H9 (cell line): ENCODE measurements around the gene PC. TPM values are rescaled to one million over a fixed set of nuclear protein-coding genes. Genes with fewer than 3 reads are reported as not detected.

Experiments
- DNase-seq: peaks from one replicate; pipeline ENCODE4 v3.0.0-alpha.2; 2017
- H2AFZ ChIP-seq: one replicate; pipeline ENCODE4 v1.6.1; 2013; ENCODE audit warnings: mild to moderate bottlenecking, low read length, control low read depth, moderate library complexity
- H2AK5ac ChIP-seq: 2 replicates; pipeline ENCODE4 v1.6.1; 2013; ENCODE audit warnings: low read length, control low read depth, mixed read lengths; ENCODE audit not compliant: insufficient read length
- H2BK120ac ChIP-seq: one replicate; pipeline ENCODE4 v1.6.1; 2013; ENCODE audit warnings: low read depth, mild to moderate bottlenecking, low read length, control low read depth, inconsistent platforms; ENCODE audit not compliant: poor library complexity, severe bottlenecking
- H2BK12ac ChIP-seq: 2 replicates; pipeline ENCODE4 v1.6.1; 2013; ENCODE audit warnings: low read length, control low read depth, mixed read lengths, low read depth; ENCODE audit not compliant: insufficient read length
- H2BK15ac ChIP-seq: 2 replicates; pipeline ENCODE4 v1.6.1; 2013; ENCODE audit warnings: low read depth, low read length, control low read depth
- H2BK20ac ChIP-seq: one replicate; pipeline ENCODE4 v1.6.1; 2013; ENCODE audit warnings: low read depth, mild to moderate bottlenecking, low read length, control low read depth, inconsistent platforms; ENCODE audit not compliant: poor library complexity, severe bottlenecking
- H2BK5ac ChIP-seq: 2 replicates; pipeline ENCODE4 v1.6.1; 2013; ENCODE audit warnings: low read length, control low read depth, mixed read lengths; ENCODE audit not compliant: insufficient read length
- H3K14ac ChIP-seq: 2 replicates; pipeline ENCODE4 v1.6.1; 2013; ENCODE audit warnings: low read length, control low read depth; ENCODE audit not compliant: insufficient read depth
- H3K18ac ChIP-seq: 2 replicates; pipeline ENCODE4 v1.6.1; 2013; ENCODE audit warnings: low read depth, mild to moderate bottlenecking, mixed read lengths, low read length, control low read depth; ENCODE audit not compliant: insufficient read length
- H3K23ac ChIP-seq: 2 replicates; pipeline ENCODE4 v1.6.1; 2013; ENCODE audit warnings: low read length, control low read depth, mixed read lengths, low read depth; ENCODE audit not compliant: insufficient read length
- H3K23me2 ChIP-seq: 2 replicates; pipeline ENCODE4 v1.6.1; 2013; ENCODE audit warnings: low read depth, mild to moderate bottlenecking, mixed read lengths, low read length, control low read depth; ENCODE audit not compliant: insufficient read length, poor library complexity, severe bottlenecking
- H3K27ac ChIP-seq: 2 replicates; pipeline ENCODE4 v1.5.1; 2013; ENCODE audit warnings: low read length, control low read depth, mixed read lengths, low read depth; ENCODE audit not compliant: insufficient read length
- H3K27me3 ChIP-seq: 2 replicates; pipeline ENCODE4 v1.6.1; 2013; ENCODE audit warnings: low read length, control low read depth, inconsistent platforms; ENCODE audit not compliant: insufficient read depth
- H3K4ac ChIP-seq: 2 replicates; pipeline ENCODE4 v1.6.1; 2013; ENCODE audit warnings: low read depth, mild to moderate bottlenecking, control low read depth, inconsistent platforms, low read length, moderate library complexity
- H3K4me1 ChIP-seq: 2 replicates; pipeline ENCODE4 v1.6.1; 2013; ENCODE audit warnings: low read length, control low read depth, inconsistent platforms; ENCODE audit not compliant: insufficient read depth
- H3K4me2 ChIP-seq: 2 replicates; pipeline ENCODE4 v1.6.1; 2013; ENCODE audit warnings: low read length, control low read depth, mixed read lengths; ENCODE audit not compliant: insufficient read length, insufficient read depth
- H3K56ac ChIP-seq: 2 replicates; pipeline ENCODE4 v1.6.1; 2013; ENCODE audit warnings: low read depth, mild to moderate bottlenecking, mixed read lengths, low read length, control low read depth; ENCODE audit not compliant: insufficient read length
- H3K79me1 ChIP-seq: 2 replicates; pipeline ENCODE4 v1.6.1; 2013; ENCODE audit warnings: low read depth, mild to moderate bottlenecking, moderate library complexity, low read length, control low read depth, inconsistent platforms; ENCODE audit not compliant: insufficient read depth, poor library complexity, severe bottlenecking
- H3K79me2 ChIP-seq: 2 replicates; pipeline ENCODE4 v1.6.1; 2013; ENCODE audit warnings: low read length, control low read depth, inconsistent platforms; ENCODE audit not compliant: insufficient read depth
- H3K9ac ChIP-seq: 2 replicates; pipeline ENCODE4 v1.6.1; 2013; ENCODE audit warnings: low read length, control low read depth, mixed read lengths; ENCODE audit not compliant: insufficient read length; ENCODE audit errors: extremely low read depth
- H3K9me3 ChIP-seq: one replicate; pipeline ENCODE4 v1.6.1; 2013; ENCODE audit warnings: low read depth, low read length, inconsistent platforms; ENCODE audit not compliant: control insufficient read depth
- H3T11ph ChIP-seq: one replicate; pipeline ENCODE4 v1.6.1; 2013; ENCODE audit warnings: mild to moderate bottlenecking, low read length, control low read depth, inconsistent platforms
- H4K20me1 ChIP-seq: one replicate; pipeline ENCODE4 v1.6.1; 2013; ENCODE audit not compliant: control insufficient read depth, insufficient read length, insufficient read depth
- H4K5ac ChIP-seq: 2 replicates; pipeline ENCODE4 v1.6.1; 2013; ENCODE audit warnings: low read depth, mild to moderate bottlenecking, mixed read lengths, low read length, control low read depth; ENCODE audit not compliant: insufficient read length
- H4K8ac ChIP-seq: replicated peaks from 2 replicates; pipeline ENCODE4 v1.6.1; 2013; ENCODE audit warnings: low read length, control low read depth, mixed read lengths, low read depth; ENCODE audit not compliant: insufficient read length
- H4K91ac ChIP-seq: 2 replicates; pipeline ENCODE4 v1.6.1; 2013; ENCODE audit warnings: low read depth, mild to moderate bottlenecking, moderate library complexity, mixed read lengths, low read length, control low read depth; ENCODE audit not compliant: insufficient read length
- H3K27ac Mint-ChIP-seq, 3 experiments: 2 replicates in 2 of 3; 3 replicates in 1 of 3; pipeline ENCODE4 v1.8.0; 2020 to 2021; ENCODE audit warnings: mixed read lengths in 3 of 3, mild to moderate bottlenecking in 1 of 3, moderate library complexity in 1 of 3
- H3K27me3 Mint-ChIP-seq: 2 replicates; pipeline ENCODE4 v1.8.0; 2021; ENCODE audit warnings: low read depth, mild to moderate bottlenecking, moderate library complexity, mixed read lengths
- H3K36me3 Mint-ChIP-seq, 3 experiments: 2 replicates in 2 of 3; 3 replicates in 1 of 3; pipeline ENCODE4 v1.8.0; 2020 to 2021; ENCODE audit warnings: low read depth in 3 of 3, mixed read lengths in 3 of 3; ENCODE audit not compliant: insufficient read depth in 1 of 3
- H3K4me1 Mint-ChIP-seq, 2 experiments: 2 replicates each; pipeline ENCODE4 v1.8.0; 2020; ENCODE audit warnings: mixed read lengths in 2 of 2
- H3K4me3 Mint-ChIP-seq, 2 experiments: 2 replicates in 1 of 2; 3 replicates in 1 of 2; pipeline ENCODE4 v1.8.0; 2020 to 2021; ENCODE audit warnings: mild to moderate bottlenecking in 2 of 2, mixed read lengths in 2 of 2, moderate library complexity in 1 of 2
- H3K9me3 Mint-ChIP-seq, 2 experiments: 2 replicates in 1 of 2; 3 replicates in 1 of 2; pipeline ENCODE4 v1.8.0; 2020; ENCODE audit warnings: mild to moderate bottlenecking in 2 of 2, mixed read lengths in 2 of 2, moderate library complexity in 1 of 2
- CTCF ChIP-seq: fragments of 200-600 bp; sonication (generic); conservative IDR thresholded peaks from 3 replicates; pipeline ENCODE4 v1.8.0; 2021; ENCODE audit warnings: antibody characterized with exemption, mild to moderate bottlenecking
- WGBS: extraction: QIAGEN DNeasy Blood & Tissue Kit; methylation state at CpG from one replicate; pipeline ENCODE4 v1.1.7; 2013; ENCODE audit warnings: missing lambda C conversion rate, low lambda C conversion rate, mixed read lengths; ENCODE audit not compliant: insufficient read length; ENCODE audit errors: extremely low coverage; 5-methylcytosine and 5-hydroxymethylcytosine counted together
- total RNA-seq: library from RNA; stranded (reverse); gene quantifications from 2 replicates; pipeline ENCODE4 v1.2.1, GENCODE V29; 2021

PC gene
- total RNA-seq, 1 experiment from 2014 or later: 32.6 TPM

- H3K4me1 Mint-ChIP-seq: peaks cover 59 to 64% of the 10 kb centered on the region in 2 experiments
- no peak overlapping the region for H2BK12ac ChIP-seq
- DNase-seq: no peak
- H3K79me2 ChIP-seq: no peaks in the 10 kb centered on the region
- H3K23me2 ChIP-seq: no peaks in the 10 kb centered on the region
- H3K4me2 ChIP-seq: no peak overlapping the region
- H3K27me3 Mint-ChIP-seq: no peaks in the 10 kb centered on the region
- H3K27me3 ChIP-seq: no peaks in the 10 kb centered on the region
- H3K14ac ChIP-seq: peak overlapping the region; percentile 27; the same call in 1 of the 2 replicates
- H3K9me3 Mint-ChIP-seq: no peaks in the 10 kb centered on the region
- H3K79me1 ChIP-seq: no peaks in the 10 kb centered on the region
- H2AK5ac ChIP-seq: no peak overlapping the region
- H4K5ac ChIP-seq: no peak overlapping the region
- H3K56ac ChIP-seq: no peak overlapping the region
- no peaks in the 10 kb centered on the region for H3K9me3 ChIP-seq
- H2BK20ac ChIP-seq: no peak overlapping the region
- H3K23ac ChIP-seq: no peak overlapping the region
- H4K8ac ChIP-seq: no peak overlapping the region
- no peak overlapping the region for H2BK15ac ChIP-seq
- no peak overlapping the region for H3K18ac ChIP-seq
- peak overlapping the region in 2 of 3 experiments; percentile 84 to 94; a peak in 4 of 7 replicates for H3K27ac Mint-ChIP-seq
- H2BK5ac ChIP-seq: no peak overlapping the region
- H2AFZ ChIP-seq: no peak overlapping the region
- no peak for TF ChIP-seq CTCF
- H3K4me3 Mint-ChIP-seq: peak overlapping the region in 1 of 2 experiments; percentile 1; a peak in 1 of 5 replicates
- no peak overlapping the region for H3K4ac ChIP-seq
- no peak overlapping the region for H4K91ac ChIP-seq
- peaks cover 9% of the 10 kb centered on the region; the same call in 1 of the 2 replicates for H3K4me1 ChIP-seq
- H4K20me1 ChIP-seq: no peaks in the 10 kb centered on the region
- H3K36me3 Mint-ChIP-seq: peaks cover 0 to 3% (median 0%) of the 10 kb centered on the region in 3 experiments; a peak in 1 of 7 replicates
- H3T11ph ChIP-seq: no peak overlapping the region
- WGBS: no CpG with 5 or more reads among the region's 4 CpGs
- no peak overlapping the region for H2BK120ac ChIP-seq
- no peak overlapping the region for H3K9ac ChIP-seq
- H3K27ac ChIP-seq: no peak overlapping the region
These were observed 52.6 kb downstream of the PC start for GRCh38 chr11:66905631-66906030.
